HG02885 (cell line): ENCODE results near the gene HIPK1.
"Not testable (repeated sequence)": the region's sequence is repeated elsewhere in the genome, so short reads cannot be mapped to it uniquely, and the experiment has no call there.

Experiments used
- ATAC-seq: cut with Tn5 transposase; IDR thresholded peaks from one replicate; pipeline ENCODE4 v1.9.1; 2021; ENCODE audit warnings: mild to moderate bottlenecking; ENCODE audit not compliant: unreplicated experiment, poor library complexity

Gene HIPK1

DNA sequence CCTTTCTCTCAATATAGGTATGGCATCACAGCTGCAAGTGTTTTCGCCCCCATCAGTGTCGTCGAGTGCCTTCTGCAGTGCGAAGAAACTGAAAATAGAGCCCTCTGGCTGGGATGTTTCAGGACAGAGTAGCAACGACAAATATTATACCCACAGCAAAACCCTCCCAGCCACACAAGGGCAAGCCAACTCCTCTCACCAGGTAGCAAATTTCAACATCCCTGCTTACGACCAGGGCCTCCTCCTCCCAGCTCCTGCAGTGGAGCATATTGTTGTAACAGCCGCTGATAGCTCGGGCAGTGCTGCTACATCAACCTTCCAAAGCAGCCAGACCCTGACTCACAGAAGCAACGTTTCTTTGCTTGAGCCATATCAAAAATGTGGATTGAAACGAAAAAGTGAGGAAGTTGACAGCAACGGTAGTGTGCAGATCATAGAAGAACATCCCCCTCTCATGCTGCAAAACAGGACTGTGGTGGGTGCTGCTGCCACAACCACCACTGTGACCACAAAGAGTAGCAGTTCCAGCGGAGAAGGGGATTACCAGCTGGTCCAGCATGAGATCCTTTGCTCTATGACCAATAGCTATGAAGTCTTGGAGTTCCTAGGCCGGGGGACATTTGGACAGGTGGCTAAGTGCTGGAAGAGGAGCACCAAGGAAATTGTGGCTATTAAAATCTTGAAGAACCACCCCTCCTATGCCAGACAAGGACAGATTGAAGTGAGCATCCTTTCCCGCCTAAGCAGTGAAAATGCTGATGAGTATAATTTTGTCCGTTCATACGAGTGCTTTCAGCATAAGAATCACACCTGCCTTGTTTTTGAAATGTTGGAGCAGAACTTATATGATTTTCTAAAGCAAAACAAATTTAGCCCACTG lies 11.5 kb downstream of the HIPK1 start:
- ATAC-seq, result no peak

DNA sequence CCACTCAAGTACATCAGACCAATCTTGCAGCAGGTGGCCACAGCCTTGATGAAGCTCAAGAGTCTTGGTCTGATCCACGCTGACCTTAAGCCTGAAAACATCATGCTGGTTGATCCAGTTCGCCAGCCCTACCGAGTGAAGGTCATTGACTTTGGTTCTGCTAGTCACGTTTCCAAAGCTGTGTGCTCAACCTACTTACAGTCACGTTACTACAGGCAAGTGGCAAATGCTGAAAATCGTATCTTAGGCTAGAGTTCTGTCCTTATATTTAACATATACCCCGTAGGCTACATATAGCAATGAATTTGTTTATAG lies 12.1 kb downstream of the HIPK1 start:
- ATAC-seq, result no peak

DNA sequence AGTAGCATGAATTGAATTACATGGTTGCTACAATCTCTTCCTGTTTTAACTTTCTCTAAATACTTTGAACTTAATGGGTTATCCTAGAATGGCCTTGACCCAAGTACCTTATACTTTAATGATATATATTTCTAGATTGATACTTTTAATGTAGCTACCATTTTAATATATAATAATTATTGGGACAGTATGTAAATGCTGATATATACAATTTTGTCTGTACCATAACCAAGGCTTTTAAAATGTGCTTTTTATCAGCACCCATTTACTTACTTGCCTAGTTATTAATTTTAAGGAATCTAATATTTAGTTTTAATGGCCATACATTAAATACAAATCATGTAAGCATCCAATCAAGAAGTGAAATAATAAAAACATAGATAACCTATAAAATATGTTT lies 13.4 kb downstream of the HIPK1 start:
- ATAC-seq, result no peak

DNA sequence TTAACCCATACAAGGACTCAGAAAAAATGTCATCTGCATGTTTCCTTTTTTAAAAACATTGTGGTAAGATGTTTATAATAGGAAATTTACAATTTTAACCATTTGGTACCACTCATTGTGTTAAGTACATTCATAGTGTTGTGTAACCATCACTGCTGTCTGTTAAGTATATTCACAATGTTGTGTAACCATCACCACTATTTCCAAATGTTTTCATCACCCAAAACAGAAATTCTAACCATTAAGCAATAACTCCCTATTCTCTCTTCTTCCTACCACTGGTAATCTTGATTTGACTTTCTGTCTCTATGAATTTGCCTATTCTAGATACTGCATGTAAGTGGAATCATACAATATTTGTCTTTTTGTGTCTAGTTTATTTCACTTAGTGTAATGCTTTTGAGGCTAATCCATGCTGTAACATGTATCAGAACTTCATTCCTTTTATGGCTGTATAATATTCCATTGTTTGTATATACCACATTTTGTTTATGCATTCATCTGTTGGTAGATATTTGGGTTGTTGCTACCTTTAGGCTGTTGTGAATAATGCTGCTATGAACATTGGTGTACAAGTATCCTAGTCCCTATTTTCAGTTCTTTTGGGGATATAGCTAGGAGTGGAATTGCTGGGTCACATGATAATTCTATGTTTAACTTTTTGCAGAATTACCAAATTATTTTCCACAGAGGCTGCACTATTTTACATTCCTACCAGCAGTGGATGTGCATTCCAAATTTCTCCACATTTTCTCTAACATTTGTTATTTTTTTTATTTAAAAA lies 14.1 kb downstream of the HIPK1 start:
- no peak for ATAC-seq

DNA sequence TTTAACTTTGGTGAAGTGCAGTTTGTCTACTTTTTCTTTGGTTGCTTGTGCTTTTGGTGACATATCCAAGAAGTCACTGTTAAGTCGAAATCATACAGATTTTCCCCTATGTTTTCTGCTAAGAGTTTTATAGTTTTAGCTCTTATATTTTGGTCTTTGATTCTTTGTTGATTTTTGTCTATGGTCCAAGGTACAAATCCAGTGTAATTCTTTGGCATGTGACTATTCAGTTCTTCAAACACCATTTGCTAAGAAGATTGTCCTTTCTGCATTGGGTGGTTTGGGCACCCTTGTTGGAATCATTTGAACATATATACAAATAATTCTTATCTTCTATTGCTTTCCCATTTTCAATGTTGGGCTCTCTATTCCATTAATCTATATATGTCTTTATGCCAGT lies 16.2 kb downstream of the HIPK1 start:
- no peak for ATAC-seq

DNA sequence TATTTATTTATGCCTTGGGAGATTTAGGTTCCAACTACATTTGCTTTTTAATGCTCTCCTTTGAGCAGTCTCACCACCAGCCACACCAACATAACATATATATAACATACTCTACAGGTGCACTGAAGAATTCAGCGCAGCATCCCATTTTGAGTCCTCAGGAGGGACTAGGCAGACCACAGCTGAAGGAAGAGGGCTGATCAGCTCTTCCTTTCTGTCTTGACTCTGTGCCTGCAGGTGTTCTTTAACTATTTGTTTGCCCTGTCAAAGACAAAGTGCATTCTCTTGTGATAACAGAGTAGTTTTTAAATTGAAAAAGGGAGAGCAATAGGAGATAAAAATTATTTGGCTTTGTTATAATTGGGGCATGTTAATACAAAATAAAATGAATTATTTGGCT lies 17.0 kb downstream of the HIPK1 start:
- ATAC-seq, result no peak

DNA sequence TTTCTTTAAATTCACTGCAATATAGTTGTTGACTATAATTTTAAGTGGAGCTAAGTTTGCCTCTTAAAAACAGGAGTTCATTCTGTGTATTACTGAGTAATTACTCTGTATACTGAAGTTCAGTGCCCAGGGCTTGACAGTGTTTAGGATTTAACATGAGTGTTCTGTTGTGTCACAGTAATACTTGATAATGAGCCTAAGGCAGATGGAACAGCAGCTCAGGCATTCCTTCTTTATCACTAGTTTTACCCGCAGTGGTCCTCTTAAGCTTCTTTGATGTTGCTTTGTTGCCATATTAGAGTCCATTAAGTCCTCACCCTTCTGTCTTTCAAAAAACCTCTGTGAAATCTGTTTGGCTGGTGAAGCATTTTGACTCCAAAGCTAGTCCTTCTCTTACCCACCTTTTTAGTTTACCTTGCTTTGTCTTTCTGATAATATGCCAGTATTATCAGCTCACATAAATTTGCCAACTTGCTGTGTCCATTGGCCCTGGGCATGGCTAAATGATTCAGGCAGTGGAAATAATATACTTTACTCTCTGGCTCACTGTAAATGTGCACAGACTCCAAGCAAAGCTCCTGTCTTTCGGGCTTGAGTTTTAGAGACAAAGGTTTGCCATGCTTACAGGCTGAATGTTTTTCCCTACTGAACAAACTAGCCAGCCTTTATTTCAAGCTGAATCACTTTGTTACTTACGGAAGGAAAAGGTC lies 17.7 kb downstream of the HIPK1 start:
- ATAC-seq, result no peak

DNA sequence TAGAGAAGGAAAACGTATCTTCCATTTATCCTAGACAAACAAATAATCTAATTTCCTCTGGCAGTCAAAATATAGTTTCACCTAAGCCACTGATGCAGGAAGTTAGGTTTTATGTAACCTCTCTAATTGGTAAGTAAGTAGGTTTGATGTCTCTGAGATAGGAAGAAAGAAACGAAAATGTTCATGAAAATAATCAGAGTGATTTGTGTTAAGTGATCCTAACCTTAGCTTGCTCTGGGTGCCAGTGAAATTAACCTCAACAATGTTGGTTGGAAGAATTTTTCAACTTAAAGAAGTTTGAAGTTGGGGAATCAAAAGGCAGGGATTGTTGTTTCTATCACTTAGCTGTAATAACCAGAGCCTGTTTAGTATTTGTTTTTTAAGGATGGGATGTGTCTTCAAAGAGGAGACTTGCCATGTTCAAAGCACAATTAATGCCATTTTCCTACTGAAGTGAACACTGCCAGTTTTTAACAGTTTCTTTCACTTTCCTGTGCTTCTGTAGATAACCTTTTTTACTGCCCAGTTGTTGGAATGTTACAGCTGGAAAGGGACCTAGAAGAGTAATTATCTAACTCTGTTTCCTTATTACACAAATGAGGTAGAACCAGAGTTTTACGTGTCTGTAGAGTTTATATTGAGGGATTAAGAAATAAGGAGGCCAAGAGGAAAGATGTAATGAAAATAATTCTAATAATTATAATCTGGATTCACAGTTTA lies 18.4 kb downstream of the HIPK1 start:
- ATAC-seq, result no peak

DNA sequence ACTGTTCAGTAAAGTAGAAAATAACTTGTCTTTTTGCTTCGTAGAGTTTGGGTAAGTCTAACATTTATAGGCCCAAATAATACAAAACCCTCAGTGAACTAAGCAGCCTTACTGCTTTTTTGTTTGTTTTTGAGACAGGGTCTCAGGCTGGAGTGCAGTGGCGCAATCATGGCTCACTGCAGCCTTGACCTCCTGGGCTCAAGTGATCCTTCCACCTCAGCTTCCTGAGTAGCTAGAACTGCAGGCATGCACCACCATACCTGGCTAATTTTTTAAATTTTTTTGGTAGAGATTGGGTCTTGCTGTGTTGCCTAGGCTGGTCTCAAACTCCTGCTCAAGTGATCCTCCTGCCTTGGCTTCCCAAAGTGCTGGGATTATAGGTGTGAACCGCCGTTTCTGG lies 19.0 kb downstream of the HIPK1 start:
- not testable (repeated sequence) for ATAC-seq

DNA sequence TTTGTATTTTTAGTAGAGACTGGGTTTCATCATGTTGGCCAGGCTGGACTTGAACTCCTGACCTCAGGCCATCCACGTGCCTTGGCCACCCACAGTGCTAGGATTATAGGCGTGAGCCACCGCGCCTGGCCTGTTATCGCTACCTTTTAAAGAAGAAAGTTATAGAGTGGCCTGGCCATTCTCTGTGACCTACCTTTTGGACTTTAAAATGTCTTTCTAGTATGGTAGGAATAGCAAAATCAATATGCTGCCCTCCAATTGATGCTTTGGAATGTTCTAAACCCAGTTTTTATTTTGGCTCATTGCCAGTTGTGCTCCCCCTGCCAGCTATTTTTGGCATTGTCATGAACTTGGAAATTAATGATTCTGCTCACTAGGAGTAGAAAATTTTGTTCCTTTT lies 19.9 kb downstream of the HIPK1 start:
- ATAC-seq, result no peak

DNA sequence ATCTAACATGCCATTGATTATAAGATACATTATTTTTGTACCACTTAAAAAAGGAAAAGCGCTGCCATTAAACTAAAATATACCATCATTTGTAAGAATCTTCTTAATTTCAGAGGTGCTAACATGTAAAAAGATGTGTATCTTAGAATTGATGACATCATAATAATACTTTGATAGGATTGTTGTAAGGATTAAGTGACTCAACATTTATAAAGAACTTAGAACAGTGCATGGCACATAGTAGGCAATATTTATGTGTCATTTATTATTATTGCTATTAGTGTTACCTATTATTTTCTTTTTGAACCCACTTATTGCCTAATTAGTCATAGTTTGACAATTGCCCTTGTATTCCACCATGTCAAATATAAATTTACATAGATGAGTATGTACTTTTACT lies 21.8 kb downstream of the HIPK1 start:
- no peak for ATAC-seq

DNA sequence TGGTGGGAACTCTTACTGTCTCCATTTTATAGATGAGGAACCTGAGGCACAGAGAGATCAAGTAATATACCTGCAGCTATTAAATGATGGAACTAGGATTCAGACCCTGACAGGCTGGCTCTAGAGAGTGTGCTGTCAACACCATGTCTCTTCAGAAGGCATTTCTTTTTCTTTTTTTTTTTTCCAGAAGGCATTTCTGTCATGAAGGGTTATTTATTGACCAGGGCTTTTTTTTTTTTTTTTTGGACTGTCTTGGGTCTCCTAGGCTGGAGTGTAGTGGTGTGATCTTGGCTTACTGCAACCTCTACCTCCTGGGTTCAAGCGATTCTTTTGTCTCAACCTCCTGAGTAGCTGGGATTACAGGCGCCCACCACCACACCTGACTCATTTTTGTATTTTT lies 22.6 kb downstream of the HIPK1 start:
- no peak for ATAC-seq

DNA sequence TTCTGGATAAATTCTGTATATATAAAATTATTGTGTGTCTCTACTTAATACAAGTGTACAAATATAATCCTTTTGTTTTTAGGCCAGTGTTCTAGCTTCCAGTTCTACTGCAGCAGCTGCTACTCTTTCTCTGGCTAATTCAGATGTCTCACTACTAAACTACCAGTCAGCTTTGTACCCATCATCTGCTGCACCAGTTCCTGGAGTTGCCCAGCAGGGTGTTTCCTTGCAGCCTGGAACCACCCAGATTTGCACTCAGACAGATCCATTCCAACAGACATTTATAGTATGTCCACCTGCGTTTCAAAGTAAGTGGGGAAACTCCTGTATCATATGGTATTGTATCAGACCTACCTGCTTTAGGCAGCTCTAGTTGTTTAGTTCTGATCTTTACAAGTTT lies 28.9 kb downstream of the HIPK1 start:
- ATAC-seq, result no peak

DNA sequence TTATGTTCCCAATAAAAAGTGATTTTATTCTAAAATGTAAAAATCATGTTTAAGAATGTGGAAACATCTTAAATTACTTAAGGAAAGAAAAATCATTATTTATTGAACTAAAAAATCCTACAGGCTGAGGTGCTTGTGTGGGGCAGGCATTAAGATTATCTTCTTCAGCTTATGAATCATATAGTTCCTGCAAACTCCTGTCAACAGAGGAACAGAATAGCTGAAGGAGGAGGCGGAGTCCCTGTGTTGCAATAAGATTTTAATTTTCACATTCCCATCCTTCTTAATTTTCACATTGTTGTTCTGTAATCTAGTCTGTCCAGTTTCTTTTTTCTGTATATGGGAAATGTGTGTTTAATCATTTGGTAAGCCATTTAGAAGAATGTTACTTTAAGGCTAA lies 29.6 kb downstream of the HIPK1 start:
- ATAC-seq, result no peak

DNA sequence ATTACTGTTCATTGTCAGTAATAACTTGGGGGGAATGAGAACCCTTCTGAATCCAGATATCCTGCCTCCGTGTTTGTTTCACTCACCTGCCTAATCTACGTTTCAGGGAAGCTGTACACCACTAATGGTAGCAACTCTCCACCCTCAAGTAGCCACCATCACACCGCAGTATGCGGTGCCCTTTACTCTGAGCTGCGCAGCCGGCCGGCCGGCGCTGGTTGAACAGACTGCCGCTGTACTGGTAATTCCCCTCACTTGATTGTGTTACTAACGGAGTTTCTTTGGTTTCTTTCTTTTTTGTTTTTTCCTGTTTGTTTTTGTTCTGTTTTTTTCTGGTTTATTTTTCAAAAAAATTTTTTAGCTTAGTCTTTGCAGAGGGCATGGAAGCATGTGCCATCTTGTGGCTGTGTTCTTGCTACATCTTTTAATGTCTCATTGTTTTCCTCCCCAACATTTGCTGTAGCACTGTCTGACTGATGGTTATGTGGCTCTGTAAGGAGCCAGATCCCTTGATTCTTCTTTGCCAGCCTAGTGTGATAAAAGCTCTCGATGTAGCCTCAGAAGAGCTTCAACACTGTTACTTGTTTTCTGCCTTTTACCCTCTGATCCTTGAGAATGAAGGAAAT lies 34.3 kb downstream of the HIPK1 start:
- ATAC-seq, result no peak

DNA sequence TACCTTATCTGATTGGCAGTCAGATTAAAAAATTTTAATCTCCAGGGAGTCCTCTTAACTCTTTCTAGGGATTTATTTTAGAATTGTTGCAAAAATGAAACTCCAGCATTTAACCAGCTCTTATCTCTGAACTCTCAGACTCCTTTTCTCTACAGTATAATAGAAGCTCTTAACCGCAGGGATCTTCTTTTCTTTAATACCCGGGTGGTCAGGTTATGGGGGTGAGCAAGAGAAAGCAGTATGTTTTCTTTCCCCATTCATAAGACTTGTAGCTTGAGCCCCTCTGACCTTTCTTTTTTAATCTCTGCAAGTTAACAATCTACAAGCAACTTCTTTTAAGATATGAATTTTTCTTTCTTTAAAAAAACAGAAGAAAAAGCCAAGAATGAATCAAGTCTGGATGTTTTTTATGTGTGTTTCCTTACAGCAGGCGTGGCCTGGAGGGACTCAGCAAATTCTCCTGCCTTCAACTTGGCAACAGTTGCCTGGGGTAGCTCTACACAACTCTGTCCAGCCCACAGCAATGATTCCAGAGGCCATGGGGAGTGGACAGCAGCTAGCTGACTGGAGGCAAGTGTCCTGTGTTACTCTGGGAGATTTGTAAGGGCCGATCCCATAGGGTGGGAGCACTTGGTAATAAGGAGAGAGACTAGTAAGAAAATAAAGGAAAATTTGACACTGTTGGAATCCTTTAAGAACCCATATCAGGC lies 36.7 kb downstream of the HIPK1 start:
- no peak for ATAC-seq

DNA sequence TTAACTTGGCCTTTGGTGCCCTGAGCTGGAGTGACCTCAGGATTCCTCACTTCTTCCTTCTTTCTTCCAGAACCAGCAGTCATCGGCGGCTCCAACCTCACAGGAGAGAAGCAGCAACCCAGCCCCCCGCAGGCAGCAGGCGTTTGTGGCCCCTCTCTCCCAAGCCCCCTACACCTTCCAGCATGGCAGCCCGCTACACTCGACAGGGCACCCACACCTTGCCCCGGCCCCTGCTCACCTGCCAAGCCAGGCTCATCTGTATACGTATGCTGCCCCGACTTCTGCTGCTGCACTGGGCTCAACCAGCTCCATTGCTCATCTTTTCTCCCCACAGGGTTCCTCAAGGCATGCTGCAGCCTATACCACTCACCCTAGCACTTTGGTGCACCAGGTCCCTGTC lies 43.8 kb downstream of the HIPK1 start:
- no peak for ATAC-seq

DNA sequence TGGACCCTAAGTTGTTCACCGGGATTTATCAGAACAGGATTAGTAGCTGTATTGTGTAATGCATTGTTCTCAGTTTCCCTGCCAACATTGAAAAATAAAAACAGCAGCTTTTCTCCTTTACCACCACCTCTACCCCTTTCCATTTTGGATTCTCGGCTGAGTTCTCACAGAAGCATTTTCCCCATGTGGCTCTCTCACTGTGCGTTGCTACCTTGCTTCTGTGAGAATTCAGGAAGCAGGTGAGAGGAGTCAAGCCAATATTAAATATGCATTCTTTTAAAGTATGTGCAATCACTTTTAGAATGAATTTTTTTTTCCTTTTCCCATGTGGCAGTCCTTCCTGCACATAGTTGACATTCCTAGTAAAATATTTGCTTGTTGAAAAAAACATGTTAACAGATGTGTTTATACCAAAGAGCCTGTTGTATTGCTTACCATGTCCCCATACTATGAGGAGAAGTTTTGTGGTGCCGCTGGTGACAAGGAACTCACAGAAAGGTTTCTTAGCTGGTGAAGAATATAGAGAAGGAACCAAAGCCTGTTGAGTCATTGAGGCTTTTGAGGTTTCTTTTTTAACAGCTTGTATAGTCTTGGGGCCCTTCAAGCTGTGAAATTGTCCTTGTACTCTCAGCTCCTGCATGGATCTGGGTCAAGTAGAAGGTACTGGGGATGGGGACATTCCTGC lies 46.2 kb downstream of the HIPK1 start:
- no peak for ATAC-seq
